ENCODE measurements around the gene ANKRD11. TPM values are rescaled to one million over a fixed set of nuclear protein-coding genes. Genes with fewer than 3 reads are reported as not detected.
"Not testable (repeated sequence)": the region's sequence is repeated elsewhere in the genome, so short reads cannot be mapped to it uniquely, and the experiment has no call there.

Gene ANKRD11
- total RNA-seq, 1 donor from 2014 or later = 140 TPM

DNA sequence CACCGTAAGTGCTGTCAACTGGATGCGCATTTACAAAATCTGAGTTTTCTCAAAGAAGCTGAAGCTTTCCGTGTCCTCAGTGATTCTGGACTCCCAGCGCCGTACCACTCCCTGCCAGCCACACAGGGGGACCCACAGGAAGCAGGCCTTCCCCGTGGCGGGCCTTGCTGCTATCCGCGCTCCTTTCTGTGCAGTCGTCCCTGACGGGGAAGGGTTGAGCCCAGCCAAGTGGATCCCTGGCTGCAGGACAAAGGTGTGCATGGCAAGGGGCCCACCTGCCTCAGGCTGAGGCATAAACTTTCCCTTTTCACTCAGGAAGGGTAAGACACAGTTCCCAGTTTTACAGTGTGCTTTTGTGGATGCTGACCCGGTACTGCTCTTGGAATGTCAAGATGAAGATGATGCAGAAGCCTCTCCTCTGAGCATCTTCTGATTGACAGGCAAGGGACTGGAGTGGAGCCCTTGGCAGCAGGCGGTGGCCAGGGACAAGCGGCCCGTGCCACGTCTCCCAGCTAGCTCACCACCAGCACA lies 93.0 kb downstream of the ANKRD11 start:
- ATAC-seq = no peak
- DNase-seq (ENCODE audit: low spot score) = no peak
- intact Hi-C loops (cut with DNase I) = no loop called here

DNA sequence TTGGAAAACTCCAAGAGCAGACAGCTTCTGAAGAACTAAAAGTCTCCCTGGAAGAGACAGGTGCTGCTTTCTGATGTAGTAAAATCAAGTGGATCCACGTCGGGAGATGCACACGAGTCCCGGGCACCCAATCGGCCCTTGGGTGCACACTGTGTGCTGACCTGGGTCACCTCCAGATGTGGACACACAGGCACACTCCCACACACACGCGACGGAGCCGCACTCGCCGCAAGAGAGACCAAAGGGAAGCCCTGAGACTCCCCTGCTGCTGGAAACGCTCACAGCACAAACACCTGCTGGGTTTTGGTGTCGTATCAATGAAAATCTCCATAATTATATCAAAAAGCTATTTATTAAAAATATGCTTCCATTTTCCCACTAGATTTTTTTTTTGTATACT lies 94.2 kb downstream of the ANKRD11 start:
- DNase-seq (ENCODE audit: low spot score) = no peak
- intact Hi-C loops (cut with DNase I) = no loop called here

DNA sequence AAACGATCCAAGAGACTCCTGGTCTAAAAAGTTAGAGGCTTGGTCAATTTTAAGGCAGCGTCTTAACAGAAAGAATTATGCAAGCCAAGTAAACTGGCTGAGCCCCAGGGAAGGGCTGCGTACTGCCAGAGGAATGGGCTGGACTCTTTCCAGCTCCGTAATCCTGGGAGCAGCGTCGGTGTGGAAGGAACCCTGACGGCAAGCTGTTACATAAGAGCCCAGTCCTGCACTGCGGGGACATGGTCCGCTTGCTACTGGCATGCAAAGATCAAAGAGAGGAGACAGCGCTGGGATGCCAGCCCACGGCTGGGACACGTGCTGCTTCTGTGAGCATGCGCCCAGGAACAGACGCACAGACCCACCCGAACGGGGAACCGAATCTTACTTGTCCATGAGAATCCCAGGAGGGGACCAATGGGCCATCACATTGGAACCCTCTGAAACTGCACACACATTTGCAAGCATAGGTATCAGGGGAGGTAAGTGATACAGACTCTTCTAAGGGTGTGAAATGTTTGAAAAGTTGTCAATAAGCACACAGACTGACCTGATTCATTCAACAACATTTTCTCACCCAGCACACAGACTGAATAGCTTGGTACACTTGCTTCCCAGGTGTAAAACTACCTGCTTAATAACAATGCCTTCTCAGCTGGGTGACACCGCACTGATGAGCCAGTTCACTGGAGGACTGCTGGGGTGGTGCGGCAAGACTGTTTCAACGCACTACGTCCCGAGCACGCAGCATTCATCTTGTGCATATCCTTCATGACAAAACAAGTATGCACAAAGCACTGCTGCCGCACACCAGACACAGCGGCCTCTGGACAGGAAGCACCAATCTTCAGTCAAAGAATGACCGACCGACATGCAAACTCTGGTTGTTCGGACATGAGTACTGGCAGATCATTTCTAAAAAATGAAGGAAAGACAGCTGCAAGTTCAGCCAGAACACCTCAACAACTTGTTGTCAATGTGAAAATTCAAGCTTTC lies 94.9 kb downstream of the ANKRD11 start:
- ATAC-seq = peak; percentile 98
- intact Hi-C loops (cut with DNase I) = no loop called here
- DNase-seq (ENCODE audit: low spot score) = peak; percentile 89

More for the DNA sequence above, 94.2 kb downstream of the ANKRD11 start:
- ATAC-seq = no peak

DNA sequence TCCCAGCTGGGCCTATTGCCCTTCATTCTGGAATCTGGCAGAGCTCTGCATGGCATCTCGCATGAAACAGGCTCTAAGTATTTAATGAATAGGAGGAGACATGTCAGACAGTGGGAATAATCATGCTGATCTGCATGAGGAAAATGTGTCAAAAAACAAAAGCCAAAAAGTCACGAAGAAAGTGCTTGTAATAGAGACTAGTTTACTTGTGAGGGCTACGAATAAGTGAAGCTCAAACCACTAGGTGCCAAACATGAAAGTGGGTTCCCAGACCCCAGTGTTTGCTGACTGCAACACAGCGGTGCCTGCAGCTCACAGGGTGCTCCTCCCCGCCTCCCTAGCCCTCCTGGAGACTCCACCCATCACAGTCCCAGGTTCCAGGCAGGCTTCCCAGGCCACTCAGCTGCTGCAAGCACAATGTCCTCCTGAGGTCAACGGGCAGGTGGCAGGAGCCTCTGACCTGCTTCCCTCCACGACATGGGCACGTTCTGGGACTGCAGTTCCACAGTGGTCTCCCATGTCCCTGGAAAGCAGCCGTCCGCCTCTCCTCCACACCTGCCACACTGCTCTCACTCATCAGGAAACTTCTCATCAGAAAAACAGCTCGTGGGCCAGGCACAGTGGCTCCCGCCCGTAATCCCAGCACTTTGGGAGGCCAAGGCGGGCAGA lies 96.5 kb downstream of the ANKRD11 start:
- DNase-seq (ENCODE audit: low spot score) (no peak), ATAC-seq (no peak)
- intact Hi-C loops (cut with DNase I) = no loop called here

DNA sequence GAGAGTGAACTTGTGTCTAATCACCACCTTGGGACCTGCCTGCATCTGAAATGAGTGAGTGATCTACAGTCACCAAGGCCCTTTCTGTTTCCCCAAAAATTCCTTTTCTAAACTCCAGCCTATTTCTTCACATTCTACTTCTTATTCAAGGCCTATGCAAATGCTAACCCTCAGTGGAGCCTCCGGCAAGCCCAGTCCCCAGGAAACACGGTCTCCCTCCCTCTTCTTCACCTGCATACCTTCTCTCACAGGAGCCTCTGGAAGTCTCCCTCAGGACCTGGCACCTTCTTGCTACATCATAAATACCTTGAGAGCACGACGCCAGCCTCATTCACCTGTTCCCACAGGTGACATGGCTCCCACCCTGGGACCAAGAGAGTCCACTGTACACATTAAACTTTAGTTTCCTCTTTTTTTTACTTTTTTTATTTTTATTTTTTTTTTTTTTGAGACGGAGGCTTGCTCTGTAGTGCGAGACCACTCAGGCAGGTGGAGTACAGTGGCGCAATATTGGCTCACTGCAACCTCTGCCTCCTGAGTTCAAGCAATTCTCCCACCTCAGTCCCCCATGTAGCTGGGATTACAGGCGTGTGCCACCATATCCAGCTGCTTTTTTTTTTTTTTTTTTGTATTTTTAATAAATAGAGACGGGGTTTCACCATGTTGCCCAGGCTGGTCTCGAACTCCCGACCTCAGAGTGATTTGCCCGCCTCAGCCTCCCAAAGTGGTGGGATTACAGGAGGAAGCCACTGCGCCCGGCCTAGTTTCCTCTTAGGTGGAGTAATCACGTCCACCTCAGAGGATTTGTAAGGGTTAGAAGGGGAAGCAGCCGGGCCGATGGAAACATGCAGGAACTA lies 97.3 kb downstream of the ANKRD11 start:
- intact Hi-C loops (cut with DNase I) = no loop called here
- no peak for ATAC-seq
- no peak for DNase-seq (ENCODE audit: low spot score)

DNA sequence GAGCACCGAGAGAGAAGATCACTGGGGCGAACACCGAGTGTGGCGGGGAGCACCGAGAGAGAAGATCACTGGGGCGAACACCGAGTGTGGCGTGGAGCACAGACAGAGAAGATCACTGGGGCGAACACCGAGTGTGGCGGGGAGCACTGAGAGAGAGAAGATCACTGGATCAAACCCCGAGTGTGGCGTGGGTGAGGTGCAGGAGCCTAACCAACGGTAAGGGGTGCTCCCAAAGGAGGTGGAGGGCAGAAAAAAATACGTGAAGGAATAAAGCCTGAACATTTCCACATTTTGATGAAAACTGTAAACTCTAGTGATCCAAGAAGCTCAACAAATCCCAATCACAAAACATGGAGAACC lies 100.2 kb downstream of the ANKRD11 start:
- DNase-seq (ENCODE audit: low spot score); intact Hi-C loops (cut with DNase I); ATAC-seq: not testable (repeated sequence)

DNA sequence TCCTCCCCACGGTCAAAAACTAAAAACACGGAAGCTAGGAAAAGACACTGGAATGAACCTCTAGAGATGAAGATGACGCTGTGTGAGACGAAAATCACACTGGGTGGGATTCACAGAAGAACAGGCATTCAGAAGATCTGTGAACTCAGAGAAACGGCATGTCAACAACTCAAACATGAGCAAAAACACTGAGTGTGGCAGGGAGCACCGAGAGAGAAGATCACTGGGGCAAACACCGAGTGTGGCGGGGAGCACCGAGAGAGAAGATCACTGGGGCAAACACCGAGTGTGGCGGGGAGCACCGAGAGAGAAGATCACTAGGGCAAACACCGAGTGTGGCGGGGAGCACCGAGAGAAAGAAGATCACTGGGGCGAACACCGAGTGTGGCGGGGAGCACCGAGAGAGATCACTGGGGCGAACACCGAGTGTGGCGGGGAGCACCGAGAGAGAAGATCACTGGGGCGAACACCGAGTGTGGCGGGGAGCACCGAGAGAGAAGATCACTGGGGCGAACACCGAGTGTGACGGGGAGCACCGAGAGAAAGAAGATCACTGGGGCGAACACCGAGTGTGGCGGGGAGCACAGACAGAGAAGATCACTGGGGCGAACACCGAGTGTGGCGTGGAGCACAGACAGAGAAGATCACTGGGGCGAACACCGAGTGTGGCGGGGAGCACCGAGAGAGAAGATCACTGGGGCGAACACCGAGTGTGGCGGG lies 100.7 kb downstream of the ANKRD11 start:
- intact Hi-C loops (cut with DNase I); ATAC-seq: not testable (repeated sequence)

DNA sequence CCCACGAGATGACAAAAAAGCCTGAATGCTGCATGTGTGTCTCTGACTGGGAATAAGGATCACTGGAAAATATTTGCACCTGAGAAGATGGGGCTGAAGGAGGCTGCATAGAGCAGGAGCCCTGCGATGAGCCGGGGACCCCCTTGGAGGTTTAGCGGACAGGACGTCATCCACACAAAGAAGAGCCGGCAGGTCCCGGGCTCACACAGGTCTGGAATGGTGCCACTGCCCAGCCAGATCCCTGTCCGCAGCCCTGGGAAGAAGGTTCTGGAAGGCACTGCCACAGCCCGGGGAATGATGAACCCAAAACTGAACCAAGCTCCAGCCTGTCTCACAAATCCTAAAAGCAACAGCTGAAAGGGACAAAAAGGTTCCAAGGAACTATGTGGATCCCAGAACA lies 101.8 kb downstream of the ANKRD11 start:
- intact Hi-C loops (cut with DNase I) = no loop called here
- ATAC-seq (no peak), DNase-seq (ENCODE audit: low spot score) (no peak)

More for the DNA sequence above, 100.7 kb downstream of the ANKRD11 start:
- DNase-seq (ENCODE audit: low spot score) = not testable (repeated sequence)

DNA sequence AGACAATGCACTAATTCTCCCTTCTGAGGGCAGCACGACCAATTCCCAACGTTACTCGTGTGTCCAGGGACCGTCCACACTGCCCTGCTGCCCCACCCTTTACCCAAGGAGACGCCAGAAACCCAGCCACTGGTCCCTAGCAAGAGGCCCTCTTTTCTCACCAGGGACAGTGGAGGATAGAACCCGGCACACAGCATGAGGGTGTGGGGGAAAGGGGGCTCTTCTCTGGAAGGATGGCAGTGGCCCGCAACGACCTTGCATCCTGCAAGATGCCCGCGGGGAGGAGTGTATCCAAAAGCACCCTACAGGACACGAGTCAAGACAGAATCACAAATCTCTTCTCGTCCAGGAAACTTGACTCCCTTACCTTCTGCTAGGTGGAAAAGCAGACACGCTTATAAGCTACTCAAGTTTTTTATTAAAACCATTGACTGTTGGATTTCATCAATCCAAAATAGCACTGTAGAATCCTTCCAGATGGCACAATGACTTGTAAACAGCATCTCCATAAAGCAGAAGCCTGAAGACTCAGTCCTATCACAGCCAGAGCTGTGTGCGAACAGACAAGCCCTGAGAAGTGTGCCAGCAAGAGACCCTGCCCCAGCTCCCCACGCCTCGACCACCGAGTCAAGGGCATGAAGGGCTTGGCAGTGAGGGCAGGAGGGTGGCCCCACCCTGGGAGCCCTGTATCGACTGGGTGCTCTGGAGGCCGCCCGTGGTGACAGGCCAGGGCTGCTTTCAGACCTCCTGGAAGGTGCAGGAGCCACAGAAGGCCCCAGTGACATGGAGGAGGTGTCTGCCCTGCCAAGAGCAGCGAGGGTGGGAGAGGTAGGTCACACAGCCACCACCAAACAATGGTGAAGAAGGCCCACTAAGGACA lies 103.8 kb downstream of the ANKRD11 start:
- intact Hi-C loops (cut with DNase I) = no loop called here
- no peak for ATAC-seq
- no peak for DNase-seq (ENCODE audit: low spot score)

DNA sequence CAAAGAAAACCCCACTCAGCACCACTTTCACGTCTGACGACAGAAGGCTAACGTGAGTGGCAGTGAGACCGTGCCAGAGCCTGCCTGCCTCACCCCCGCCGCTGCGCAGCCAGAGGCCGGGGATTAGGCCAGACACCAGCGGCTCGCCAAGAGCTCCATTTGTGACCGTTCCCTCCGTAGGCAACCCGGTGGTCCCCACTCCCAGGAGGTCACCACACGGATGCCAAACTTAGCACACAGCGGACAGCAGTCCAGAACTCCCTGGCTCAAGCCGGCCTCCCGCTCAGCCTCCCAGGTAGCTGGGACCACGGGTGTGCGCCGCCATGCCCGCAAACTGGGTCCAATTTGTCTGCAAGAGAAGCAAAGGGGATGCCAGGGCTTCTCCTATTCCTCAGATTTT lies 104.6 kb downstream of the ANKRD11 start:
- intact Hi-C loops (cut with DNase I) = no loop called here
- DNase-seq (ENCODE audit: low spot score) (no peak), ATAC-seq (no peak)

DNA sequence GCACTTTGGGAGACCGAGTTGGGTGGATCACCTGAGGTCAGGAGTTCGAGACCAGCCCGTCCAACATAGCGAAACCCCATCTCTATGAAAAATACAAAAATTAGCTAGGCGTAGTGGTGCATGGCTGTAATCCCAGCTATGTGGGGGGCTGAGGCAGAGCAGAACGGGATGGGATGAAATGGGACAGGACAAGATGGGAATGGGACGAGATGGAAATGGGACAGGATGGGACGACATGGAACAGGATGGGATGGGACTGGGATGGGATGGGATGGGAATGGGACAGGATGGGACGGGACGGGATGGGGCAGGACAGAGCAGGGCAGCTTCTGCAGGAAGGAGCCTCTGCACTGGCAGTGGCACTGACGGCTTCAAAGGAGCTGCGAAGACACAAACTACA lies 106.1 kb downstream of the ANKRD11 start:
- DNase-seq (ENCODE audit: low spot score) (no peak), ATAC-seq (no peak)
- intact Hi-C loops (cut with DNase I) = no loop called here

DNA sequence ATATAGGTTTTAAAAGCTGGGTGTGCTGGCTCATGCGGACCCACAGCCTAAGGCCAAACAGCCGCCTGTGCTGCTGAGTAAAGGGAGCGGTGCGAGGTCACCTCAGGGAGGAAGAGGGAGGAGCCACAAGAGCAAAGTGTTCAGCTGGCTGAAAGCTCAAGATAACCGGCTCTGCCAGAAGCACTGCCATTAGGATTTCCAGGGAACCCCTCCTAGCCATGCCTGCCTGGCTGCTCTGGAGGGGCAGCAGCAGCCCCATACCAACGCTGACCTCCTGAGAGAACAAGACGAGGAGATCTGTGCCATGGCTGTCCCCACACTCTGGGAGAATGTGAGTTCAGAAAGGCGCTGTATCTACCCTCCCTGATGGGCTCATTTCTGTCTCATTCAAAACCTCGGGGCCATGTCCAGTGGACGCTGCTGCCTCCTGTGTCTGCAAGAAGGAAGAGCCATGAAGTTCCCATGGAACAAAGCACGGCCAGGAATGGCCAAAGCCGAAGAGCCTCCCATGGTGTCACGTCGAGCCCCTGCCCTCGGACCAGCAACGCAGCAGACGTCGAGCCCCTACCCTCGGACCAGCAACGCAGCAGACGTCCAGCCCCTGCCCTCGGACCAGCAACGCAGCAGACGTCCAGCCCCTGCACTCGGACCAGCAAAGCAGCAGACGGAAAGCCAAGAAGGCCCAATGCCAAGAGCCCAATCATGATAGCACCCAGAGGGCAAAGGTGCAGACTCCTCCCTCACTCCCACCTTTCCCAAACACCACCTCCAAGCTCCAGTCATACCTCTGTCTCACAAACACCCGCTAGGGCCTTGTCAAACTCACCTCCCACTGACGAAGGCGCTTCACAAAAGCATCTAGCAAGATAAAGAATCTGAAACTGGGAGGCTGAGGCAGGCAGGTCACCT lies 107.0 kb downstream of the ANKRD11 start:
- intact Hi-C loops (cut with DNase I) = no loop called here
- ATAC-seq (no peak), DNase-seq (ENCODE audit: low spot score) (no peak)

DNA sequence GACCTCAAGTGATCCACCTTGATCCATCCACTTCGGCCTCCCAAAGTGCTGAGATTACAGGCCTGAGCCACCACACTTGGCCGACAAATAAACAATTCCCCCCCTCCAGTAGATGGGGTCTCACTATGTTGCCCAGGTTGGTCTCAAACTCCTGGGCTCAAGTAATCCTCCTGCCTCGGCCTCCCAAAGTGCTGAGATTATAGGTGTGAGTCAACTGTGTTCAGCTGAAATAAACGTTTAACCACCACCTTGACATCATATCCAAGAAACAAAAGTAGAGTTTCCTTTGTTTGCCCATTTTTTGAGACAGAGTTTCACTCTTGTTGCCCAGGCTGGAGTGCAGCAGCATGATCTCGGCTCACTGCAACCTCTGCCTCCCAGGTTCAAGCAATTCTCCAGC lies 107.8 kb downstream of the ANKRD11 start:
- ATAC-seq; intact Hi-C loops (cut with DNase I); DNase-seq (ENCODE audit: low spot score): not testable (repeated sequence)

DNA sequence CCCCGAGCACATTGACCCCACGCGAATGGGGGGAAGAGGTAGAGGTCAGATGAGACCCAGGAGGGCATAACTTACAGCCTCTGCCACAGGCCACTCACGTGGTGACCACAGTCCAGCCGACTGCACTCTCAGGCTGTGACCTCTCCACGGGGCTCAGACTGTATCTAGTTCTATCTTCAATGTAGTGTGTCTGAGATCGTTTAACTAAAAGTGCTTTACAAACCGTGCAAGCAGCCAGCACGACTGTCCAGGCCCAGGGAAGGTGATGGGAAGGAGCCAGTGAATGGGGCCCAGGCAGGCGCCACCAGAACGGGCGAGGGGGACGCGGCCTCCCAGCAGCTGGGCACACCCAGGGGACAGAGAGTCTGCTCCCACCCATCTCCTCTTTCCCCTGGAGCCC lies 108.6 kb downstream of the ANKRD11 start:
- DNase-seq (ENCODE audit: low spot score) = no peak
- intact Hi-C loops (cut with DNase I) = no loop called here
- no peak for ATAC-seq

DNA sequence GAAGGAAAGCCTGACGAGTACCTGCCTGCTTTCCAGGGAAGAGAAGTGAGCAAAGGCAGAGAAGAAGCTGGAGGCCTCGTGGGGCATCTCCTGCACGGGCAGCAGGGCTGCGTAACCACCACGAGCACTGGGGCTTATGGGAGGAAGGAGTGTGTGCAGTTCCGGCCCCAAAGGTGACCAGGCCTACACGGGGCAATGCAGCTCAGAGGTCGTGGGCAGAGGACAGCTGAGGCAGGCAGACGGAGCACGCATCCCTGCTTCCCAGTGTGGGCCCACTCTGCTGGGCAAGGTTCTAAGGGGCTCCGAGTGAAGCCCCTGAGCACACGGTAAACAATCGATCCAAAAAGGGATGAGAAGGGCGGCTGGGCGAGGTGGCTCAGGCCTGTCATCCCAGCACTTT lies 109.7 kb downstream of the ANKRD11 start:
- DNase-seq (ENCODE audit: low spot score) (no peak), ATAC-seq (no peak)

DNA sequence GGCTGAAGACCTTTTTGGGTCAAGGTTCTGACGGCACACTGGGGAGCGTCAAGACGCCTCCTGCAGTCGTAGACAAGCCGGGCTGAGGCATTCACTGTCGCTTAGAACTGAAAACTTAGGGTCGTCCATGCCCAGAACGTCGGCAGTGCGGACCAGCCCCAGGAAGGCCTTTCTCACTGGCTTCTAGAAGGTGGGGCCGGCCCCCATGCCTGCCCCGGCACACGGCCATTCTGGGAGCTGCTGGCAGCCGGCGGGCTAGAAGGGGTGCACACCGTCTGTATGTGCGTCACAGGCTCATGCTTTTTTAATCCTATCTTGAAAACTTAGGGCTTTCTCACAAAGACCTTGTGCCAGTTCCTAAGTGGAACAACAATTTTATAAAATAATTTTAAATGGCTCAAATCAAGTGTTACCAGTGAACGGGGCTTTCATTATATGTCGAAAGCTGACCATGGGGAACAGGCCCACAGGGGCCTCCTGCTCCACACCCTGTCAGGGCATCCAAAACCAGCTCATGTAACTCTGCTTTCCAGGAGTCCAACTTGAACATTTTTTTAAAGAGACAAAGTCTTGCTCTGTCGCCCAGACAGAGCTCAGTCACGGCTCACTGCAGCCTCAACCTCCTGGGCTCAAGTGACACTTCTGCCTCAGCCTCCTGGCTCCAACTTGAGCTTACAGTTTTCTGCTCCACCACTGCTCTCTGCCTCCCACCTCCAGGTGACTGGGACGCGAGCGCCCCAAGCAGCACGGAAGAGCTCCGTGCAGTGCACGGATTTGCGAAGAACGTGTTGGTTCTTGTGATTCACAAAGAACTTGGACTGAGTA lies 111.2 kb downstream of the ANKRD11 start:
- no peak for DNase-seq (ENCODE audit: low spot score)
- intact Hi-C loops (cut with DNase I) = no loop called here
- ATAC-seq = peak; percentile 78

More for the DNA sequence above, 109.7 kb downstream of the ANKRD11 start:
- intact Hi-C loops (cut with DNase I) = no loop called here
